ENCODE data around the gene FCGR3A.
"Not testable (repeated sequence)": the region's sequence is repeated elsewhere in the genome, so short reads cannot be mapped to it uniquely, and the experiment has no call there.

- not testable (repeated sequence) for TF ChIP-seq CTCF (IDR thresholded peaks at IDR 0.05; ENCODE audit: low read depth, low read length, poor library complexity, severe bottlenecking); EZH2phosphoT487 (IDR thresholded peaks at IDR 0.05; ENCODE audit: borderline replicate concordance, low read length)
These were observed 10.6 kb downstream of the FCGR3A start for GRCh38 chr1:161538925-161539479.

Data from DOHH2 (cell line).